Activated CD4-positive, alpha-beta T cell treated with anti-CD3 and anti-CD28 coated beads, Interleukin-2, amount 50 U/mL, for 24 hours (primary cell): ENCODE results near the gene OSBPL2.

Experiments
- DNase-seq, 2 donors: peaks; one replicate each; pipeline ENCODE4 v3.0.0-alpha.2; 2020; ENCODE audit warnings: low read depth in 1 of 2, low spot score in 1 of 2

Gene OSBPL2

DNA sequence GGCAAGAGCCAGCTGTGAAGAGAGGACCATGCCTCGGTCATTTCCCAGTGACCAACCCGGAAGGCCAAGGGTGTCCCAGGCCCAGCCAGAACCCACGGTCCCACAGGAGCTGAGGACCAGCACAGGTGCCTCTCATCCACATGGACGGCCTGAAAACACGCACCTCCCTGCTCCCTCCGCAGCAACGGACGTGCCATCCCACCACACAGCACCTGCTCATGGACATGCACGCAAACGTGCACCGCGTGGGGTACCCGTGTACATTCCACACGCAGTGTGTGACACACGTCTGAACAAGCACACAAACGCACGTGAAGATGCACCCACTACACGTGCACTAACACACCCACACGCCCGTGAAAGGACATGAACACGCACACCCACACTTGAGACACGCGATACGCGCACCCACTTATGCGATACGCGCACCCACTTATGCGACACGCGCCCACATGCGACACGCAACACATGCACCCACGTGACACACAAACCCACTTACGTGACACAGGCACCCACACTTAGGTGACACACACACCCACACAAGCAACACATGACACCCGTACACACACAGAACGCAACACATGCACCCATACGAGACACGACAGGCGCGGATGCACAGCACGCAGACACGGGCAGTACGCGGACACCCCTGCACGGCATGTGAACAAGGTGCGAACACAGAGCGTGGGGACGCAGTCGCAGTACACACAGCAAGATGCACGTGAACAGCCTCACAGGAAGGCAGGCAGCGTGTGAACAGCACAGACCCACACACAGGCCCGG, 98.6 kb downstream of the OSBPL2 start:
- DNase-seq = no peak

DNA sequence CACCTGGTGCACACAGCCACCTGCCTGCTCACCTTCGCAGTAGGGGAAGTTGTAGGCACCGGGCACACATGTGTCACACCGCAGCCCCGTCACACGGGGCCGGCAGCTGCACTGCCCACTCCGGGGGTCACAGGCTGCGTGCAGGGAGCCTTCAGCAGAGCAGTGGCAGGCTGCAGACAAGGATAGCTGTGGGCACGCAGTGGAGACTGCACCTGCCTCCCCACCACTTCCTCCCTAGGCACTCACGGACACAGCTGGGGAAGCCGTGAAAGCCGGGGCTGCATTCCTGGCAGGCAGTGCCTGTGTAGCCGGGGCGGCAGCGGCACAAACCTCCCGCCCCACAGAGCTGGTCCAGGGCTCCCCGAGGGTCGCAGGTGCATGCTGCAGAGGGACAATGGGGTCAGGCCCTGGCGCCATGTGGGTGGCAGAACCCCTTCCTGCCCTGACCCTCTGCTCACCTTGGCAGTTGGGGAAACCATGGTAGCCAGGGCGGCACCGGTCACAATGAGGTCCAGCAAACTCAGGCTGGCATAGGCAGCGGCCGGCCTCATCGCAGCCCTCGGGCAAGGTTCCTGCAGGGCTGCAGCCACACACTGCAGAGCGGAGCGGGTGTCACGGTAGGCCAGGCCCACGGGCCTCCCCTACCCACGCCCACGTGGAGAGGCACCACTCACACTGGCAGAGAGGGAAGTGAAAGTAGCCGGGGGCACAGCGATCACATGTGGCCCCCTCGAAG, 99.4 kb downstream of the OSBPL2 start:
- DNase-seq = no peak

- DNase-seq = no peak
These were observed 99.9 kb downstream of the OSBPL2 start for GRCh38 chr20:62338294-62338620.

GRCh38 chr20:62339647-62340062, 101.3 kb downstream of the OSBPL2 start:
- no peak for DNase-seq

- no peak for DNase-seq
These were observed 104.6 kb downstream of the OSBPL2 start for GRCh38 chr20:62342910-62343309.

GRCh38 chr20:62344092-62344491, 105.8 kb downstream of the OSBPL2 start:
- no peak for DNase-seq

- no peak for DNase-seq
These were observed 106.5 kb downstream of the OSBPL2 start for GRCh38 chr20:62344782-62345181.
